Lower lobe of right lung (tissue), 2 donors: ENCODE results near the gene LRRK1. TPM values are rescaled to one million over a fixed set of nuclear protein-coding genes. Genes with fewer than 3 reads are reported as not detected.
A peak's percentile ranks its signal among the peaks of the same experiment; 100 is the strongest.

Source experiments
- ATAC-seq, 2 donors: fragments of 200-7000 bp; cut with Tn5 transposase; one replicate each; pipeline ENCODE4 v1.9.1; 2020 to 2022; ENCODE audit warnings: mild to moderate bottlenecking in 2 of 2, moderate library complexity in 2 of 2
- DNase-seq: peaks from one replicate; pipeline ENCODE4 v3.0.0-alpha.2; 2020
- H3K27ac ChIP-seq: fragments of 200-600 bp; one replicate; pipeline ENCODE4 v1.8.0; 2022
- H3K27me3 ChIP-seq: fragments of 200-600 bp; one replicate; pipeline ENCODE4 v1.8.0; 2022; ENCODE audit warnings: low read depth
- H3K36me3 ChIP-seq: fragments of 200-600 bp; one replicate; pipeline ENCODE4 v1.8.0; 2022; ENCODE audit warnings: mild to moderate bottlenecking
- H3K4me1 ChIP-seq: fragments of 200-600 bp; one replicate; pipeline ENCODE4 v1.8.0; 2022
- H3K4me3 ChIP-seq: fragments of 200-600 bp; one replicate; pipeline ENCODE4 v1.8.0; 2022; ENCODE audit warnings: mild to moderate bottlenecking
- H3K9me3 ChIP-seq: fragments of 200-600 bp; one replicate; pipeline ENCODE4 v1.8.0; 2022
- intact Hi-C: fragments of 100-400 bp; cut with DNase I; formaldehyde crosslinking; loops from one replicate; pipeline ENCODE4 v1.11.0; 2022
- total RNA-seq: library from RNA; stranded (reverse); fragmentation: NEBNext Ultra II Directional; extraction: Animal tissue kit (Norgen Biotek cat#: 25700); gene quantifications from one replicate; pipeline ENCODE4 v1.2.1, GENCODE V29; 2021
- TF ChIP-seq, protein P1 (sequence below): fragments of 200-600 bp; IDR thresholded peaks from one replicate; pipeline ENCODE4 v1.8.0; 2022; ENCODE audit warnings: antibody characterized with exemption, mild to moderate bottlenecking
- donor health status: DM: no; HTN: yes; CAD: no; lungs with severe emphysema.

Gene LRRK1
- total RNA-seq, 1 donor from 2014 or later = 24.3 TPM

DNA sequence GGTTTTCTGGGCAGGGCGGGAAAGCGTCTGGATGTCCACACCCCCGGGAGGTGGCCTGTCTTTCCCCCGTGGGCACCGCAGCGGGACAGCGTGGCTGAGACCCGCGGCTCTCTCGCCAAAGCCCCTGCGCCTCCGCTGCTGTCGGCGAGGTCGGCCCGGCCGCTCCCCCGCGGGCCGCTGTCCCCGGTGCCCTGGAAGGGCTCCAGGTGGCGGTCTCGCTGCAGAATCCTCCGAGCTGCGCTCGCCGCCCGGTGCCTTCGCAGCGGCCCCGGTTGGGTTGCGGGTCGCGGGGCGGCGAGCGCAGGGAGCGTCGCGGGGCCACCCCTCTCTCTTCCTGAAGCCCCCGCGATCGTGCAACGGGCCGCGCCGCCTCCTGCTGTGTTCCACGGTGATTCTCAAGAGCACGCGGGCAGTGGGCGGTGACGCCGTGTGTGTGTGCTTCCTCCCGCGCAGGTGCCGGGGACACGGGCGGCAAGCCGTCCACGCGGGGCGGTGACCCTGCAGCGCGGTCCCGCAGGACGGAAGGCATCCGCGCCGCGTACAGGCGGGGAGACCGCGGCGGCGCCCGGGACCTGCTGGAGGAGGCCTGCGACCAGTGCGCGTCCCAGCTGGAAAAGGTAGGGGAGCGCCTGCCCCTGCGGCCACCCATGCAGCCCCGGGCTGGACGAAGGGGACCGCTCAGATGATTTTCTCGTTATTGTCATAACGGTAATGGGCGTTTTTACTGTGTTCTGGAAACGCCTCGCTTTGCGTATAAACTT, 54.4 kb downstream of the LRRK1 start:
- H3K9me3 ChIP-seq = no peaks in the 10 kb centered on the region
- H3K4me3 ChIP-seq = peak overlapping the region; percentile 42
- H3K4me1 ChIP-seq = peaks cover 11% of the 10 kb centered on the region
- DNase-seq (no peak), ATAC-seq (peak; percentile 57 to 59)
- H3K36me3 ChIP-seq = no peaks in the 10 kb centered on the region
- intact Hi-C loops = no loop called here
- TF ChIP-seq, protein P1, sequence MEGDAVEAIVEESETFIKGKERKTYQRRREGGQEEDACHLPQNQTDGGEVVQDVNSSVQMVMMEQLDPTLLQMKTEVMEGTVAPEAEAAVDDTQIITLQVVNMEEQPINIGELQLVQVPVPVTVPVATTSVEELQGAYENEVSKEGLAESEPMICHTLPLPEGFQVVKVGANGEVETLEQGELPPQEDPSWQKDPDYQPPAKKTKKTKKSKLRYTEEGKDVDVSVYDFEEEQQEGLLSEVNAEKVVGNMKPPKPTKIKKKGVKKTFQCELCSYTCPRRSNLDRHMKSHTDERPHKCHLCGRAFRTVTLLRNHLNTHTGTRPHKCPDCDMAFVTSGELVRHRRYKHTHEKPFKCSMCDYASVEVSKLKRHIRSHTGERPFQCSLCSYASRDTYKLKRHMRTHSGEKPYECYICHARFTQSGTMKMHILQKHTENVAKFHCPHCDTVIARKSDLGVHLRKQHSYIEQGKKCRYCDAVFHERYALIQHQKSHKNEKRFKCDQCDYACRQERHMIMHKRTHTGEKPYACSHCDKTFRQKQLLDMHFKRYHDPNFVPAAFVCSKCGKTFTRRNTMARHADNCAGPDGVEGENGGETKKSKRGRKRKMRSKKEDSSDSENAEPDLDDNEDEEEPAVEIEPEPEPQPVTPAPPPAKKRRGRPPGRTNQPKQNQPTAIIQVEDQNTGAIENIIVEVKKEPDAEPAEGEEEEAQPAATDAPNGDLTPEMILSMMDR = no peak
- H3K27ac ChIP-seq = no peak overlapping the region
- peaks cover 14% of the 10 kb centered on the region for H3K27me3 ChIP-seq

DNA sequence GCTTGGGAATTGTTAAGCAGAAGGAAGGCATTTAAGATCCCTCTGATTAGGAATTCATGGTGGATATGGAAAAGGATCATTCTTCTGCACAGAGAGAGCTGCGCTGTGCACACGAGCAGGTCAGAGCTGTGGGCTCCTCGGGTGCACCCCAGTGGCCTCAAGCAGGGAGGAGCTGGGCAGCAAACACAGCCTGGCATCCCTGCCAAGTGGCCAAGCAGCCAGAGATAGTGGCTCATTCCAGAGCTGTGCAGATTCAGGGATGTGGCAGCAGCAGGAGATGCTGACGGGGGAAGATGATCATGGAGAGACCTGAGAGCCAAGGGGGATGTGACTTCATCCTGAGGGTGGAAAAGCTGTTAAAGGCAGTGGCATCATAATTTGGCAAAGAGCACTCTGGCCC, 55.9 kb downstream of the LRRK1 start:
- Histone ChIP-seq H3K36me3 (no peaks in the 10 kb centered on the region), H3K9me3 (no peaks in the 10 kb centered on the region), H3K4me3 (no peak overlapping the region), H3K27me3 (peaks cover 14% of the 10 kb centered on the region), H3K4me1 (peaks cover 11% of the 10 kb centered on the region), H3K27ac (no peak overlapping the region)
- ATAC-seq (no peak), DNase-seq (no peak)
- TF ChIP-seq, protein P1 = no peak
- intact Hi-C loops = no loop called here

DNA sequence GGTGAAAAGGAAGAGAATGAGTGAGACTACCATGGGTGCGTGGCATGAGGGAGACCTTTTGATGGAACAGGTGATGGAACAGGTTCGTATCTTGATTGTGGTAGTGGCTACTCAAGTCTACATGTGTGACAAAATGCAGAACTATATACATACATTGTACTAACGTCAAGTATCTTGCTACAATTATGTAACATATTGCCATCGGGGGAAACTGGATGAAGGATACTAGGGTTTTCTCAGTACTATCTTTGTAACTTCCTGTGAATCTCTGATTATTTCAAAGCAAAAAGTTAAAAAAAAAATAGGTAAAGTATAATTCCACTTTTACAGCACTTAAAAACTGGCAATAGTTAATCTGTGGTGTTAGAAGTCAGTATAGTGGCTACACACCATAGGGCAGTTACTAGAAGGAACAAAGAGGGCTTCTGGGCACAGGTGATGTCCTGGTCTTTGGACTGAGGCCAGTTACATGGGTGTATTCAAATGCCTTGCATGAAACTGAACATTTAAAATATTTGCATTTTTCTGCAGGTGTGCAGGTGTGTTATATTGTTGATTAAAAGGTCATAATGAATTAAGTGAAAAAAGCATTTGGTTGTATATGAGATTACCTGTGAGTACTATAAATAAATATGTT, 61.4 kb downstream of the LRRK1 start:
- Histone ChIP-seq H3K36me3 (no peaks in the 10 kb centered on the region), H3K27ac (no peak overlapping the region), H3K4me1 (no peaks in the 10 kb centered on the region), H3K9me3 (no peaks in the 10 kb centered on the region), H3K27me3 (no peaks in the 10 kb centered on the region), H3K4me3 (no peak overlapping the region)
- TF ChIP-seq, protein P1 = no peak
- no peak for ATAC-seq
- intact Hi-C loops = no loop called here
- no peak for DNase-seq

DNA sequence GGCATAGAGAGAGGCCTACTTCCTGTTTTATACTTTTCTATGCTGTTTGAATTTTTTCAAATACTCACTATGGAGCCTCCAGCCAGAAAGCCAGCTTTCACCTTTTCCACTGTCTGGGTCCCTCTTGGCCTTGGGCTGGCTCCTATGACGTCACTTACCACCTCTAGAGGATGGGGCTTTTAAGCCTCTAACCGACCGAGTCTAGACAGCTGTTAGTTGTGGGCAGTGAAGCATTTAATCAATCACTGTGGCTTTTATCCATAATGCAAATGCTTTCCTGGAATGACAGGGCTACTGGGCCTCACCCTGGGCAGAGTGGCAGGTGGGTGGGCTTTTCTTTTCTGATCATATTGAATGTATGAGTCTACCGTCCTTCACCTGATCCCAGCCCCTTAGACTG, 61.9 kb downstream of the LRRK1 start:
- no peaks in the 10 kb centered on the region for H3K4me1 ChIP-seq
- ATAC-seq = no peak
- intact Hi-C loops = no loop called here
- H3K4me3 ChIP-seq = no peak overlapping the region
- DNase-seq = no peak
- H3K27me3 ChIP-seq = no peaks in the 10 kb centered on the region
- H3K27ac ChIP-seq = no peak overlapping the region
- TF ChIP-seq, protein P1 = no peak
- H3K9me3 ChIP-seq = no peaks in the 10 kb centered on the region
- no peaks in the 10 kb centered on the region for H3K36me3 ChIP-seq

DNA sequence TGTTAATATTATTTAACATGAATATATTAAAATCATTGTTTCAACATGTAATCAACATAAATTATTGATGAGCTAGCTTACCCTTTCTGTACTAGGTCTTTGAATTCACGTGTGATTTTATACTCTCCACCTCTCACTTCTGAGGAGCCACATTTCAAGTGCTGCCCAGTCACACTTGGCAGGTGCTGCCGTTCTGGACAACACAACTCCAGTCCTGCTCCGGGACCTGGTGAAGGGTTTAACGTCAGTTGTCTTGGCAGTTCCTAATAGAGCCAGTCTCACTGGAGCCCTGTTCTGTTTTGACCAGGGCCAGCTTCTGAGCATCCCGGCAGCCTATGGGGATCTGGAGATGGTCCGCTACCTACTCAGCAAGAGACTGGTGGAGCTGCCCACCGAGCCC, 64.1 kb downstream of the LRRK1 start:
- no peak overlapping the region for H3K27ac ChIP-seq
- no peaks in the 10 kb centered on the region for H3K4me1 ChIP-seq
- ATAC-seq (no peak), DNase-seq (no peak)
- intact Hi-C loops = no loop called here
- no peaks in the 10 kb centered on the region for H3K9me3 ChIP-seq
- H3K4me3 ChIP-seq = no peak overlapping the region
- TF ChIP-seq, protein P1 = no peak
- H3K36me3 ChIP-seq = peaks cover 1% of the 10 kb centered on the region
- H3K27me3 ChIP-seq = no peaks in the 10 kb centered on the region
